WERI-Rb-1 (cell line): ENCODE results near the gene MMP24OS.
"Not testable (repeated sequence)": the region's sequence is repeated elsewhere in the genome, so short reads cannot be mapped to it uniquely, and the experiment has no call there.

Source experiments
- DNase-seq: peaks from one replicate; pipeline ENCODE4 v3.0.0-alpha.2; 2020
- H3K27ac ChIP-seq: fragments of 250-450 bp; sonication (Bioruptor Pico); 2 replicates; pipeline ENCODE4 v1.5.1; 2020; ENCODE audit warnings: mild to moderate bottlenecking, moderate library complexity
- H3K27me3 ChIP-seq: fragments of 250-450 bp; sonication (Bioruptor Pico); 2 replicates; pipeline ENCODE4 v1.5.1; 2021; ENCODE audit warnings: mild to moderate bottlenecking, low read depth, moderate library complexity; ENCODE audit not compliant: insufficient read depth, severe bottlenecking
- H3K36me3 ChIP-seq: fragments of 250-450 bp; sonication (Bioruptor Pico); 2 replicates; pipeline ENCODE4 v1.5.1; 2020; ENCODE audit warnings: mild to moderate bottlenecking, moderate library complexity
- H3K4me3 ChIP-seq: 2 replicates; pipeline ENCODE4 v1.5.1; 2011; ENCODE audit warnings: low read depth, mild to moderate bottlenecking, control low read depth, low read length
- H3K9me3 ChIP-seq: fragments of 250-450 bp; sonication (Bioruptor Pico); 2 replicates; pipeline ENCODE4 v1.5.1; 2021; ENCODE audit warnings: mild to moderate bottlenecking, moderate library complexity; ENCODE audit not compliant: severe bottlenecking
- CTCF ChIP-seq: IDR thresholded peaks from 2 replicates; pipeline ENCODE4 v1.5.1; 2011; ENCODE audit warnings: low read depth, mild to moderate bottlenecking, control low read depth, inconsistent platforms, low read length

Gene MMP24OS

GRCh38 chr20:35260426-35260825, 17.5 kb downstream of the MMP24OS start:
- peaks cover 20% of the 10 kb centered on the region for H3K36me3 ChIP-seq
- no peak overlapping the region for H3K4me3 ChIP-seq
- no peak for DNase-seq
- H3K9me3 ChIP-seq, result no peaks in the 10 kb centered on the region
- H3K27me3 ChIP-seq, result no peaks in the 10 kb centered on the region
- no peak overlapping the region for H3K27ac ChIP-seq
- TF ChIP-seq CTCF, result no peak

GRCh38 chr20:35257175-35257909, 20.6 kb downstream of the MMP24OS start:
- H3K36me3 ChIP-seq, result peaks cover 38% of the 10 kb centered on the region
- no peak for TF ChIP-seq CTCF
- DNase-seq, result no peak
- no peaks in the 10 kb centered on the region for H3K9me3 ChIP-seq
- no peak overlapping the region for H3K27ac ChIP-seq
- H3K27me3 ChIP-seq, result no peaks in the 10 kb centered on the region
- no peak overlapping the region for H3K4me3 ChIP-seq

DNA sequence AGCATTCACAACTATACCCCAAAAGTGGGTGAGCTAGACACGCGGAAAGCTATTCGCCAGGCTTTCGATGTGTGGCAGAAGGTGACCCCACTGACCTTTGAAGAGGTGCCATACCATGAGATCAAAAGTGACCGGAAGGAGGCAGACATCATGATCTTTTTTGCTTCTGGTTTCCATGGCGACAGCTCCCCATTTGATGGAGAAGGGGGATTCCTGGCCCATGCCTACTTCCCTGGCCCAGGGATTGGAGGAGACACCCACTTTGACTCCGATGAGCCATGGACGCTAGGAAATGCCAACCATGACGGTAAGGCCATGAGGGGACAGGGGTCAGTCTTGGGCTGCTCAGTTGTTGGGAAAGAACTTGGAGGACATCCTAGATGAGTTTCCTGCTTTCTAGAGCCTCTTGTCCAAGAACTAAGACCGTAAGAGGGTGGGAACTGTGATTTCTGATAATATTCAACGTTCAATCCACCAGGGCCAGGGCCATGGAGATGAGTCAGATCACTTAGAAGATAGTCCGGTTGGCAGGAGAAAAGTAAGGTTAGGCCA, 23.4 kb downstream of the MMP24OS start:
- Histone ChIP-seq H3K27ac (no peak overlapping the region), H3K27me3 (no peaks in the 10 kb centered on the region), H3K4me3 (no peak overlapping the region), H3K9me3 (no peaks in the 10 kb centered on the region), H3K36me3 (peaks cover 53% of the 10 kb centered on the region)
- DNase-seq, result no peak
- no peak for TF ChIP-seq CTCF

GRCh38 chr20:35253010-35253409, 24.9 kb downstream of the MMP24OS start:
- no peak for DNase-seq
- Histone ChIP-seq H3K27ac (no peak overlapping the region), H3K27me3 (no peaks in the 10 kb centered on the region), H3K4me3 (no peak overlapping the region), H3K9me3 (no peaks in the 10 kb centered on the region), H3K36me3 (peaks cover 58% of the 10 kb centered on the region)
- no peak for TF ChIP-seq CTCF

- not testable (repeated sequence) for H3K27ac ChIP-seq
Measured at GRCh38 chr20:35252598-35252997, 25.3 kb downstream of the MMP24OS start.

DNA sequence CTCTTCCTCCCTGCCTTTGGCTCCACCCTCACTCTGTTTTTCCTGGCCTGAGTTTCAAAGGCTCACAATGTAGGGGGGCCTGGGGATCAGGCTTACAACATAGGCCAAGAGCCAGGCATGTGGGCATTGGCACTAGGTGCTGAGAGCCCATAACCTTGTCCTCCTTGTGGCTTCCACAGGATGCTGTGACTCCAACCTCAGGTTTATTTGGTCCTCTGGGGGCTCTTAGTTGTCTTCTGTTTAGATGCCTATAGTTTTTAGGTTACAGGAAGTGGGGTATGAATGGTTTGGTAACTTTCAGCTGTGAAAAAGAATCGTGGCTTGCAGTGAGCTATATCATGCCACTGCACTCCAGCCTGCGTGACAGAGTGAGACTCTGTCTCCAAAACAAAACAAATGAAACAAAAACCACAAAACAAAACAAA, 25.9 kb downstream of the MMP24OS start:
- no peak overlapping the region for H3K27ac ChIP-seq
- peaks cover 59% of the 10 kb centered on the region for H3K36me3 ChIP-seq
- no peaks in the 10 kb centered on the region for H3K27me3 ChIP-seq
- TF ChIP-seq CTCF, result no peak
- H3K4me3 ChIP-seq, result no peak overlapping the region
- no peaks in the 10 kb centered on the region for H3K9me3 ChIP-seq
- no peak for DNase-seq

More at GRCh38 chr20:35252598-35252997, 25.3 kb downstream of the MMP24OS start:
- H3K27me3 ChIP-seq, H3K9me3 ChIP-seq, DNase-seq, H3K4me3 ChIP-seq: not testable (repeated sequence)
- peaks cover 59% of the 10 kb centered on the region for H3K36me3 ChIP-seq
